ENCODE data around the gene FGR.

DNA sequence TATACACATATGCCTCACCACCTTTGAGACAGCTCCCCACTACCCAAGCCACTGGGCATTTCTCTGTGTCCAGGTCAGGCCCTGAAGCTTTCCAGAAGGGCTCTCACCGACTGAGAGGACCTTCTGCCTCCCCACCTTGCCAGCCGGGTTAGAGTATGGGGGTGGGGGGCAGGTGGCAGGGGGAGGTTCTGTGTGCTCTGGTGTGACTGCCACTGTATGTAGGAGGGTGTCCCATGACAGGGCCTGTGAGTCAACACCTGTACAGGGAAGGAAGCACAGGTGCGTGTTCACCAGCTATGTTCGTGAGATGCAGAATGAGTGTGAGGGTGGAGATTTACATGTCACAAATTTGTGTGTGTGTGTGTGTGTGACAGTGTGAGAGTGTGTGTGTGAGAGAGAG lies 38.0 kb downstream of the FGR start:
- TF ChIP-seq CTCF (conservative IDR thresholded peaks at IDR 0.05 in 1 of 2, IDR thresholded peaks at IDR 0.05 in 1 of 2; ENCODE audit: extremely low read depth in 1 of 2, insufficient read depth in 1 of 2, low read depth in 1 of 2, low read length in 2 of 2) = no peak
- TF ChIP-seq EZH2 (IDR thresholded peaks at IDR 0.05; ENCODE audit: borderline replicate concordance, low read length) = no peak
